Stomach (tissue), 4 donors: ENCODE data around the gene PSMD3.

Experiments
- EP300 ChIP-seq: sonication (generic); formaldehyde crosslinking; IDR thresholded peaks from one replicate; pipeline ENCODE4 v1.6.1; 2017; ENCODE audit warnings: antibody characterized with exemption
- POLR2A ChIP-seq, 4 donors: fragments of 450-650 bp; IDR thresholded peaks; one replicate each; pipeline ENCODE4 v1.6.1; 2016; ENCODE audit warnings: antibody characterized with exemption in 4 of 4, control low read depth in 2 of 4, mild to moderate bottlenecking in 1 of 4, moderate library complexity in 1 of 4
- TF ChIP-seq, protein P1 (sequence below), 7 experiments: fragments of 450-650 bp in 4 of 7; fragments of 200-600 bp in 3 of 7; sonication (generic) in 3 of 7; IDR thresholded peaks; one replicate each; pipeline ENCODE4 v1.5.1; 2016 to 2019; ENCODE audit warnings: antibody characterized with exemption in 7 of 7, control low read depth in 2 of 7, mild to moderate bottlenecking in 1 of 7

- TF ChIP-seq, protein P1, sequence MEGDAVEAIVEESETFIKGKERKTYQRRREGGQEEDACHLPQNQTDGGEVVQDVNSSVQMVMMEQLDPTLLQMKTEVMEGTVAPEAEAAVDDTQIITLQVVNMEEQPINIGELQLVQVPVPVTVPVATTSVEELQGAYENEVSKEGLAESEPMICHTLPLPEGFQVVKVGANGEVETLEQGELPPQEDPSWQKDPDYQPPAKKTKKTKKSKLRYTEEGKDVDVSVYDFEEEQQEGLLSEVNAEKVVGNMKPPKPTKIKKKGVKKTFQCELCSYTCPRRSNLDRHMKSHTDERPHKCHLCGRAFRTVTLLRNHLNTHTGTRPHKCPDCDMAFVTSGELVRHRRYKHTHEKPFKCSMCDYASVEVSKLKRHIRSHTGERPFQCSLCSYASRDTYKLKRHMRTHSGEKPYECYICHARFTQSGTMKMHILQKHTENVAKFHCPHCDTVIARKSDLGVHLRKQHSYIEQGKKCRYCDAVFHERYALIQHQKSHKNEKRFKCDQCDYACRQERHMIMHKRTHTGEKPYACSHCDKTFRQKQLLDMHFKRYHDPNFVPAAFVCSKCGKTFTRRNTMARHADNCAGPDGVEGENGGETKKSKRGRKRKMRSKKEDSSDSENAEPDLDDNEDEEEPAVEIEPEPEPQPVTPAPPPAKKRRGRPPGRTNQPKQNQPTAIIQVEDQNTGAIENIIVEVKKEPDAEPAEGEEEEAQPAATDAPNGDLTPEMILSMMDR (IDR thresholded peaks at IDR 0.05), result no peak
- TF ChIP-seq EP300 (no peak), POLR2A (IDR thresholded peaks at IDR 0.05) (no peak)
These were observed 17.9 kb upstream of the PSMD3 start, which contains the start of gene GSDMA for GRCh38 chr17:39962642-39963220.
